Measurements from ENCODE around the gene SENP6. TPM values are rescaled to one million over a fixed set of nuclear protein-coding genes. Genes with fewer than 3 reads are reported as not detected.

Gene SENP6
- total and polyA plus RNA-seq, 4 donors, result 12.2 to 42.3 (median 26.8) TPM

DNA sequence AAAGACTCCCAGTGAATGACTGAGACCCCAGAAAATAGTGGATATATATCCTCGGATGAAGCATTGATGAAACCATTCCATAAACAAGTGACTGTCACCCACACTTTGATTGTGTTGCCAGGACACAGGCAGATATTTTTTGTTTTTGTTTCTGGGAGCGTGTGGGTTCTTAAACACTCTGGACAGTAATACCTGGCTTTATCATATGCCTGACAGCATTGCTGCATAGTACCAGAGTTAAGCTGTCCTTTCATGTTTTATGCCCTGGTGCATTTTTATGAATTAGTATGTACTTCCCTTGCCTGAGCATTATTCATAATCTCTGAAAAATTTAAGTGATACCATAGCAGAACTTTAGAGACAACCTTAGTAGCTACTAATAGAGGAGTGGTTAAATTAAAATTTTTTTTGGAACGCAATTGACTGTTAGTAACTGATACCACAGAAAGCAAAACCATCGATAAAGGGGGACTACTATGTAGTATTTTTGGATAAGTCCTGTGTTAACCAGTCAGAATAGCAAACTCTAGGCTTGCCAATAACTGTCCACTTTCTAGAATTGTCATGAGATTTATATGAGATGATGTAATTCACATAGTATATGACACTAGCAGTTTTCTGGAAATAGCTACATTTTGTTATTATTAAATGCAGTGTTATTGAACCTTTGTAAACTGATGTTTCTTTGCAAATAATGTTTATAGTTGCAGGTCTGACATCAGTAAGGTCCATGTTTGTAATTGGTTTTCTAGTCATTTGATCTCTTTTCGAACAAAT lies 30.4 kb downstream of the SENP6 start:
- Histone ChIP-seq H3K4me3 (ENCODE audit: low read depth in 1 of 3, low read length in 3 of 3) (no peak overlapping the region), H3K27me3 (ENCODE audit: control insufficient read depth in 4 of 4, insufficient read depth in 4 of 4, low read length in 3 of 4) (no peaks in the 10 kb centered on the region), H3K4me1 (ENCODE audit: control insufficient read depth in 4 of 4, insufficient read depth in 4 of 4, low read length in 3 of 4) (no peaks in the 10 kb centered on the region), H3K36me3 (ENCODE audit: control insufficient read depth in 4 of 4, insufficient read depth in 3 of 4, low read depth in 1 of 4, low read length in 3 of 4) (peaks cover 0 to 15% (median 10%) of the 10 kb centered on the region in 4 donors), H3K9me3 (ENCODE audit: control insufficient read depth in 4 of 4, low read length in 3 of 4) (no peaks in the 10 kb centered on the region), H3K27ac (ENCODE audit: low read depth in 1 of 2, low read length in 2 of 2) (no peak overlapping the region), H3K9ac (ENCODE audit: low read depth in 1 of 2, low read length in 2 of 2) (no peak overlapping the region)
- TF ChIP-seq, protein P1, sequence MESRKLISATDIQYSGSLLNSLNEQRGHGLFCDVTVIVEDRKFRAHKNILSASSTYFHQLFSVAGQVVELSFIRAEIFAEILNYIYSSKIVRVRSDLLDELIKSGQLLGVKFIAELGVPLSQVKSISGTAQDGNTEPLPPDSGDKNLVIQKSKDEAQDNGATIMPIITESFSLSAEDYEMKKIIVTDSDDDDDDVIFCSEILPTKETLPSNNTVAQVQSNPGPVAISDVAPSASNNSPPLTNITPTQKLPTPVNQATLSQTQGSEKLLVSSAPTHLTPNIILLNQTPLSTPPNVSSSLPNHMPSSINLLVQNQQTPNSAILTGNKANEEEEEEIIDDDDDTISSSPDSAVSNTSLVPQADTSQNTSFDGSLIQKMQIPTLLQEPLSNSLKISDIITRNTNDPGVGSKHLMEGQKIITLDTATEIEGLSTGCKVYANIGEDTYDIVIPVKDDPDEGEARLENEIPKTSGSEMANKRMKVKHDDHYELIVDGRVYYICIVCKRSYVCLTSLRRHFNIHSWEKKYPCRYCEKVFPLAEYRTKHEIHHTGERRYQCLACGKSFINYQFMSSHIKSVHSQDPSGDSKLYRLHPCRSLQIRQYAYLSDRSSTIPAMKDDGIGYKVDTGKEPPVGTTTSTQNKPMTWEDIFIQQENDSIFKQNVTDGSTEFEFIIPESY (IDR thresholded peaks at IDR 0.05), result no peak
- TF ChIP-seq TAF1 (conservative IDR thresholded peaks at IDR 0.05) (no peak), HNF4G (IDR thresholded peaks at IDR 0.05) (no peak), RXRA (IDR thresholded peaks at IDR 0.05) (no peak)
- TF ChIP-seq, protein P2, sequence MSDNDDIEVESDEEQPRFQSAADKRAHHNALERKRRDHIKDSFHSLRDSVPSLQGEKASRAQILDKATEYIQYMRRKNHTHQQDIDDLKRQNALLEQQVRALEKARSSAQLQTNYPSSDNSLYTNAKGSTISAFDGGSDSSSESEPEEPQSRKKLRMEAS (IDR thresholded peaks at IDR 0.05), result no peak
- no peak for DNase-seq (ENCODE audit: low spot score)
- 93% methylated on average over 5 of the region's 5 CpGs for WGBS

DNA sequence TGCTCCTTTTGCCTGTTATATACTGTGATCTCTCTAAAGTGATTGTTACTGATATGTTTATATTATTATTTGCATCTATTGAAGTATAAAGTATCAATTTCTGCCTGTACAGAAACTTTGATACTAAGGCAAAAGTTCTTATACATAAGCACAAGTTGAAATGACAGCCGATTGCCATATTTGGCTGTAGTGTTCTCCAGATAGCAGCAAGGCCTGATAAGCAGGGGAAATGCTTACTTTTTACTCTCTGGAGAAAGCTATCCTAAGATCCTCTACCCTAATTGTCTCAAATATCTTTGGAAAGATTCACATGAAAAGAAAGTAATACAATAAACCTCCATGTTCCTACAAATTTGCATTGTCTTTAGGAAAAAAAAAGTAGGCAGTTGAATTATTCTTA lies 31.4 kb downstream of the SENP6 start:
- H3K27me3 ChIP-seq (ENCODE audit: control insufficient read depth in 4 of 4, insufficient read depth in 4 of 4, low read length in 3 of 4), result no peaks in the 10 kb centered on the region
- H3K9ac ChIP-seq (ENCODE audit: low read depth in 1 of 2, low read length in 2 of 2), result no peak overlapping the region
- H3K4me1 ChIP-seq (ENCODE audit: control insufficient read depth in 4 of 4, insufficient read depth in 4 of 4, low read length in 3 of 4), result no peaks in the 10 kb centered on the region
- H3K27ac ChIP-seq (ENCODE audit: low read depth in 1 of 2, low read length in 2 of 2), result no peak overlapping the region
- 75% methylated on average over 1 of the region's 1 CpG for WGBS
- DNase-seq (ENCODE audit: low spot score), result no peak
- peaks cover 0 to 12% (median 10%) of the 10 kb centered on the region in 4 donors for H3K36me3 ChIP-seq (ENCODE audit: control insufficient read depth in 4 of 4, insufficient read depth in 3 of 4, low read depth in 1 of 4, low read length in 3 of 4)
- H3K4me3 ChIP-seq (ENCODE audit: low read depth in 1 of 3, low read length in 3 of 3), result no peak overlapping the region
- TF ChIP-seq EGR1 (IDR thresholded peaks at IDR 0.05; ENCODE audit: low read depth in 2 of 2) (no peak), FOXA1 (IDR thresholded peaks at IDR 0.05) (no peak), JUND (IDR thresholded peaks at IDR 0.05) (no peak), RAD21 (IDR thresholded peaks at IDR 0.05) (no peak), HNF4G (IDR thresholded peaks at IDR 0.05) (no peak), FOXA2 (IDR thresholded peaks at IDR 0.05) (no peak), HNF4A (conservative IDR thresholded peaks at IDR 0.05) (no peak), SP1 (IDR thresholded peaks at IDR 0.05) (no peak)
- TF ChIP-seq, protein P3, sequence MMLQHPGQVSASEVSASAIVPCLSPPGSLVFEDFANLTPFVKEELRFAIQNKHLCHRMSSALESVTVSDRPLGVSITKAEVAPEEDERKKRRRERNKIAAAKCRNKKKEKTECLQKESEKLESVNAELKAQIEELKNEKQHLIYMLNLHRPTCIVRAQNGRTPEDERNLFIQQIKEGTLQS (IDR thresholded peaks at IDR 0.05), result no peak
- TF ChIP-seq, protein P2 (IDR thresholded peaks at IDR 0.05), result no peak
- TF ChIP-seq, protein P1 (IDR thresholded peaks at IDR 0.05), result no peak
- TF ChIP-seq, protein P4, sequence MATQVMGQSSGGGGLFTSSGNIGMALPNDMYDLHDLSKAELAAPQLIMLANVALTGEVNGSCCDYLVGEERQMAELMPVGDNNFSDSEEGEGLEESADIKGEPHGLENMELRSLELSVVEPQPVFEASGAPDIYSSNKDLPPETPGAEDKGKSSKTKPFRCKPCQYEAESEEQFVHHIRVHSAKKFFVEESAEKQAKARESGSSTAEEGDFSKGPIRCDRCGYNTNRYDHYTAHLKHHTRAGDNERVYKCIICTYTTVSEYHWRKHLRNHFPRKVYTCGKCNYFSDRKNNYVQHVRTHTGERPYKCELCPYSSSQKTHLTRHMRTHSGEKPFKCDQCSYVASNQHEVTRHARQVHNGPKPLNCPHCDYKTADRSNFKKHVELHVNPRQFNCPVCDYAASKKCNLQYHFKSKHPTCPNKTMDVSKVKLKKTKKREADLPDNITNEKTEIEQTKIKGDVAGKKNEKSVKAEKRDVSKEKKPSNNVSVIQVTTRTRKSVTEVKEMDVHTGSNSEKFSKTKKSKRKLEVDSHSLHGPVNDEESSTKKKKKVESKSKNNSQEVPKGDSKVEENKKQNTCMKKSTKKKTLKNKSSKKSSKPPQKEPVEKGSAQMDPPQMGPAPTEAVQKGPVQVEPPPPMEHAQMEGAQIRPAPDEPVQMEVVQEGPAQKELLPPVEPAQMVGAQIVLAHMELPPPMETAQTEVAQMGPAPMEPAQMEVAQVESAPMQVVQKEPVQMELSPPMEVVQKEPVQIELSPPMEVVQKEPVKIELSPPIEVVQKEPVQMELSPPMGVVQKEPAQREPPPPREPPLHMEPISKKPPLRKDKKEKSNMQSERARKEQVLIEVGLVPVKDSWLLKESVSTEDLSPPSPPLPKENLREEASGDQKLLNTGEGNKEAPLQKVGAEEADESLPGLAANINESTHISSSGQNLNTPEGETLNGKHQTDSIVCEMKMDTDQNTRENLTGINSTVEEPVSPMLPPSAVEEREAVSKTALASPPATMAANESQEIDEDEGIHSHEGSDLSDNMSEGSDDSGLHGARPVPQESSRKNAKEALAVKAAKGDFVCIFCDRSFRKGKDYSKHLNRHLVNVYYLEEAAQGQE (IDR thresholded peaks at IDR 0.05), result no peak
- no peaks in the 10 kb centered on the region for H3K9me3 ChIP-seq (ENCODE audit: control insufficient read depth in 4 of 4, low read length in 3 of 4)

Data from liver (tissue), 9 donors.